ENCODE measurements around the gene ELF5.

ELF5 gene

GRCh38 chr11:34509336-34509876, 4.2 kb downstream of the ELF5 start:
- no peaks in the 10 kb centered on the region for H3K9me3 ChIP-seq (ENCODE audit: insufficient read depth, low read length)
- no peaks in the 10 kb centered on the region for H3K79me2 ChIP-seq (ENCODE audit: insufficient read depth, low read length)
- TF ChIP-seq CTCF (IDR thresholded peaks at IDR 0.05; ENCODE audit: insufficient read depth, low read length, poor library complexity, severe bottlenecking) (no peak), EZH2phosphoT487 (conservative IDR thresholded peaks at IDR 0.05; ENCODE audit: low read length) (no peak)
- no peaks in the 10 kb centered on the region for H3F3A ChIP-seq (ENCODE audit: insufficient read depth)
- H4K20me1 ChIP-seq (ENCODE audit: low read depth, low read length): no peaks in the 10 kb centered on the region
- no peak overlapping the region for H3K4me3 ChIP-seq (ENCODE audit: insufficient read depth, low read length, poor library complexity, severe bottlenecking)
- H3K27ac ChIP-seq (ENCODE audit: low read depth, low read length): no peak overlapping the region
- no peaks in the 10 kb centered on the region for H3K27me3 ChIP-seq (ENCODE audit: low read length)
- H3K9ac ChIP-seq (ENCODE audit: low read length): no peak overlapping the region
- H3K4me2 ChIP-seq (ENCODE audit: low read depth, low read length, poor library complexity, severe bottlenecking): no peak overlapping the region
- H2AFZ ChIP-seq (ENCODE audit: low read depth, low read length, severe bottlenecking): no peak overlapping the region
- H3K36me3 ChIP-seq (ENCODE audit: low read length): no peaks in the 10 kb centered on the region
- no peaks in the 10 kb centered on the region for H3K9me2 ChIP-seq (replicated peaks; ENCODE audit: insufficient read depth, low read length)

GRCh38 chr11:34508524-34508923, 5.1 kb downstream of the ELF5 start:
- Histone ChIP-seq H3K9ac (ENCODE audit: low read length) (no peak overlapping the region), H3K4me3 (ENCODE audit: insufficient read depth, low read length, poor library complexity, severe bottlenecking) (no peak overlapping the region), H3K27me3 (ENCODE audit: low read length) (no peaks in the 10 kb centered on the region), H3K9me2 (replicated peaks; ENCODE audit: insufficient read depth, low read length) (no peaks in the 10 kb centered on the region), H3K4me2 (ENCODE audit: low read depth, low read length, poor library complexity, severe bottlenecking) (no peak overlapping the region), H3K9me3 (ENCODE audit: insufficient read depth, low read length) (no peaks in the 10 kb centered on the region), H4K20me1 (ENCODE audit: low read depth, low read length) (no peaks in the 10 kb centered on the region), H3K36me3 (ENCODE audit: low read length) (no peaks in the 10 kb centered on the region), H2AFZ (ENCODE audit: low read depth, low read length, severe bottlenecking) (no peak overlapping the region), H3K79me2 (ENCODE audit: insufficient read depth, low read length) (no peaks in the 10 kb centered on the region), H3F3A (ENCODE audit: insufficient read depth) (no peaks in the 10 kb centered on the region), H3K27ac (ENCODE audit: low read depth, low read length) (no peak overlapping the region)
- TF ChIP-seq EZH2phosphoT487 (conservative IDR thresholded peaks at IDR 0.05; ENCODE audit: low read length): no peak
- no peak for TF ChIP-seq CTCF (IDR thresholded peaks at IDR 0.05; ENCODE audit: insufficient read depth, low read length, poor library complexity, severe bottlenecking)

GRCh38 chr11:34507610-34508009, 6.0 kb downstream of the ELF5 start:
- Histone ChIP-seq H3K27me3 (ENCODE audit: low read length) (no peaks in the 10 kb centered on the region), H3K9ac (ENCODE audit: low read length) (no peak overlapping the region), H3K79me2 (ENCODE audit: insufficient read depth, low read length) (no peaks in the 10 kb centered on the region), H3K36me3 (ENCODE audit: low read length) (no peaks in the 10 kb centered on the region), H2AFZ (ENCODE audit: low read depth, low read length, severe bottlenecking) (no peak overlapping the region), H3K9me2 (replicated peaks; ENCODE audit: insufficient read depth, low read length) (no peaks in the 10 kb centered on the region), H3K4me2 (ENCODE audit: low read depth, low read length, poor library complexity, severe bottlenecking) (no peak overlapping the region), H4K20me1 (ENCODE audit: low read depth, low read length) (no peaks in the 10 kb centered on the region), H3F3A (ENCODE audit: insufficient read depth) (no peaks in the 10 kb centered on the region), H3K27ac (ENCODE audit: low read depth, low read length) (no peak overlapping the region), H3K9me3 (ENCODE audit: insufficient read depth, low read length) (no peaks in the 10 kb centered on the region), H3K4me3 (ENCODE audit: insufficient read depth, low read length, poor library complexity, severe bottlenecking) (no peak overlapping the region)
- TF ChIP-seq EZH2phosphoT487 (conservative IDR thresholded peaks at IDR 0.05; ENCODE audit: low read length): no peak
- TF ChIP-seq CTCF (IDR thresholded peaks at IDR 0.05; ENCODE audit: insufficient read depth, low read length, poor library complexity, severe bottlenecking): no peak
